Fibroblast of skin of left quadriceps (primary cell): ENCODE data around the gene ELOA.

Experiments used
- DNase-seq, 2 experiments: peaks; one replicate each; pipeline ENCODE4 v3.0.0-alpha.2; 2013; ENCODE audit warnings: low read depth in 2 of 2

The ELOA gene, protein sequence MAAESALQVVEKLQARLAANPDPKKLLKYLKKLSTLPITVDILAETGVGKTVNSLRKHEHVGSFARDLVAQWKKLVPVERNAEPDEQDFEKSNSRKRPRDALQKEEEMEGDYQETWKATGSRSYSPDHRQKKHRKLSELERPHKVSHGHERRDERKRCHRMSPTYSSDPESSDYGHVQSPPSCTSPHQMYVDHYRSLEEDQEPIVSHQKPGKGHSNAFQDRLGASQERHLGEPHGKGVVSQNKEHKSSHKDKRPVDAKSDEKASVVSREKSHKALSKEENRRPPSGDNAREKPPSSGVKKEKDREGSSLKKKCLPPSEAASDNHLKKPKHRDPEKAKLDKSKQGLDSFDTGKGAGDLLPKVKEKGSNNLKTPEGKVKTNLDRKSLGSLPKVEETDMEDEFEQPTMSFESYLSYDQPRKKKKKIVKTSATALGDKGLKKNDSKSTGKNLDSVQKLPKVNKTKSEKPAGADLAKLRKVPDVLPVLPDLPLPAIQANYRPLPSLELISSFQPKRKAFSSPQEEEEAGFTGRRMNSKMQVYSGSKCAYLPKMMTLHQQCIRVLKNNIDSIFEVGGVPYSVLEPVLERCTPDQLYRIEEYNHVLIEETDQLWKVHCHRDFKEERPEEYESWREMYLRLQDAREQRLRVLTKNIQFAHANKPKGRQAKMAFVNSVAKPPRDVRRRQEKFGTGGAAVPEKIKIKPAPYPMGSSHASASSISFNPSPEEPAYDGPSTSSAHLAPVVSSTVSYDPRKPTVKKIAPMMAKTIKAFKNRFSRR

GRCh38 chr1:23743287-23744152 is at the start of gene ELOA:
ELOA (plus strand) TSS chr1:23743471; CDS start chr1:23743504, 33 bp downstream.
- peak in 1 of 2 experiments; percentile 28 for DNase-seq

DNA sequence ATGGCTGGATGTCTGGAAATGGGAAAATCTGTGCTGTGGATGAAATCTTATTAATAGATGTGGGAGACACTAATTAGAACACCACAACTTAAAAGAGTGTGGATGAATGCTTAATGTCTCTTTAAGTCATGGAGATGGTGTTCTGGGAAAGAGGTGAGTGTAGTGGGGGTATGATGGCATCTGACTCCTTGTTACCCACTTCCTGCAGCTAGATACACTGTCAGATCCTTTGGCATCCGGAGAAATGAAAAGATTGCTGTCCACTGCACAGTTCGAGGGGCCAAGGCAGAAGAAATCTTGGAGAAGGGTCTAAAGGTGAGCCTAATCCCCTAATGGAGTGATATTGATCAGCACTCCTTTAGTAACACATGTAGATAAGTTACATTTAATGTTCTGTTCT is 49.7 kb upstream of the ELOA start:
- no peak for DNase-seq

DNA sequence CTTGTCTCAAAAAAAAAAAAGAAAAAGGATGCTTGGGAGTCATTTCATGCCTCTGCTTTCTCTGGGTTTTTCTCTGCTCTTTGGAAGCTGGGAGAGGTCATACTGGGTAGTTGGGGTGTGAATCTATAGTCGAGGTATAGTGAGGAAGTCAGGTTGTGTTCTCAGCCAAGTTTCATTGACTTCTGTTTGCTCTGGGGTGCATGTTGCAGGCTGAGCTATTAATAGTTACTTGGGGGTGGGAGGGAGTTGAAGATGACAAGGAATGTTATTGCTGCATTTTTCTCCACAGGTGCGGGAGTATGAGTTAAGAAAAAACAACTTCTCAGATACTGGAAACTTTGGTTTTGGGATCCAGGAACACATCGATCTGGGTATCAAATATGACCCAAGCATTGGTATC is 48.9 kb upstream of the ELOA start:
- no peak for DNase-seq

- no peak for DNase-seq
These were observed 47.6 kb upstream of the ELOA start for GRCh38 chr1:23695667-23696066.

- no peak for DNase-seq
These were observed 46.8 kb upstream of the ELOA start for GRCh38 chr1:23696335-23696989.

- no peak for DNase-seq
These were observed 44.8 kb upstream of the ELOA start for GRCh38 chr1:23698466-23698865.

- no peak for DNase-seq
These were observed 43.7 kb upstream of the ELOA start for GRCh38 chr1:23699280-23700179.

DNA sequence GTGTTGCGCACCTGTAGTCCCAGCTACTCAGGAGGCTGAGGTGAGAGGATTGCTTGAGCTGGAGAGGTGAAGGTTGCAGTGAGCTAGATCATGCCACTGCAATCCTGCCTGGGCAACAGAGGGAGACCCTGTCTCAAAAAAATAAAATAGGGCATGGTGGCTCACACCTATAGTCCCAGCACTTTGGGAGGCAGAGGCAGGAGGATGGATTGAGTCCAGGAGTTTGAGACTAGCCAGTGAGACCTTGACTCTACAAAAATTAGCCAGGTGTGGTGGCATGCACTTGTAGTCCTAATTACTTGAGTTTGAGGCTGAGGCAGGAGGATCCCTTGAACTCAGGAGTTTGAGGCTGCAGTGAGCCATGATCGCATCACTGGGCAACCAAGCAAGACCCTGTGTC is 42.0 kb upstream of the ELOA start:
- no peak for DNase-seq

- no peak for DNase-seq
These were observed 41.3 kb upstream of the ELOA start for GRCh38 chr1:23701996-23702395.

GRCh38 chr1:23704834-23705495 is 38.3 kb upstream of the ELOA start:
- no peak for DNase-seq

DNA sequence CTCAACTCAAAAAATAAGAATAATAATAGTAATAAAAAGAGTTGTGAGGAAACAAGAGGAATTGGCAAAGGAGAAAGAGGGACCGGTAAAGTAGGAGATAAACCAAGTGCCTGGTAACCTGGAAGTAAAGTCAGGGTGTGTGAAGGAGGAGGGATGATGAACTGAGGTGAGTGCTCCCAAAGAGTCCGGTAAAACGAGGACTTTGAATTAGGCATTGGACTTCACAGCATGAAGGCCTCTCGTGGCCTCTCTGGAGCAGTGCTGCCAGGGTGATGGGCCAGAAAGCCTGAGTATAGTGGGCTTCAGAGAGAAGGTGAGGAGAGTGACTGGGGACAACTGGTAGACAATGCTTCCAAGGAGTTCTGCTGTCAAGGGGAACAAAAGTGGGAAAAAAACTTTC is 34.0 kb upstream of the ELOA start:
- no peak for DNase-seq

DNA sequence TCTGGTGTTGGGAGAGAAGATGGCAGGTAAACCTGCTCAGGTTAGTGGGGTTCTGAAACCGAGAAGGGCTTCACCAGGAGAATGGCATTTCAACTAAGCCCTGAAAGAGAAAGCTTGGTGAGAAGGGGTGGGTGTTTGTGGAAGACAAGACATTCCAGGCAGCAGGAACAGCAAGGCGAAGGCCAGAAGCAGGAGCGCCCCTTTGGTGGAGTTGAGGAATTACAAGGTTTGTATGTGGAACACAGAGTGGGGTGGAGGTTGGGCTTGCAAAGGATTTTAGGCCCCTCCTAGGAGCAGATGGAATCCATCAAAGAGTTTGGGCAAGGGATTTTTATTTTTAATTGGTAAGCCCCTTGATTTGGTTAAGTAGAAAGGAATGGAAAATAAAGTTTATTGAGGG is 24.8 kb upstream of the ELOA start:
- DNase-seq = no peak

- no peak for DNase-seq
These were observed 24.0 kb upstream of the ELOA start for GRCh38 chr1:23719162-23719820.

GRCh38 chr1:23720256-23720995 is 22.8 kb upstream of the ELOA start:
- DNase-seq = no peak

GRCh38 chr1:23722652-23723051 is 20.6 kb upstream of the ELOA start:
- DNase-seq = no peak

- no peak for DNase-seq
These were observed 16.6 kb upstream of the ELOA start for GRCh38 chr1:23726686-23727085.

GRCh38 chr1:23727362-23727811 is 15.9 kb upstream of the ELOA start:
- DNase-seq = no peak

GRCh38 chr1:23732363-23733224 is 10.7 kb upstream of the ELOA start:
- no peak for DNase-seq
